PC-3 (cell line): ENCODE measurements around the gene GCHFR. TPM values are rescaled to one million over a fixed set of nuclear protein-coding genes. Genes with fewer than 3 reads are reported as not detected.
A peak's percentile ranks its signal among the peaks of the same experiment; 100 is the strongest.

ENCODE experiments used
- ATAC-seq: fragments of 200-7000 bp; cut with Tn5 transposase; 2 replicates; pipeline ENCODE4 v1.9.1; 2020; ENCODE audit warnings: mild to moderate bottlenecking, moderate library complexity
- BruUV-seq: library from RNA; stranded (reverse); fragments of 400-500 nt; replicated peaks from 2 replicates; lab custom pipeline; 2021; lab: Mats Ljungman, UMichigan
- CTCF ChIA-PET: fragments of 300-600 bp; sonication (Branson Sonifier 250); formaldehyde crosslinking; loops from one replicate; lab custom pipeline; 2022; ENCODE audit warnings: antibody characterized with exemption; lab: Charles Lee
- POLR2A ChIA-PET: fragments of 300-600 bp; sonication (Branson Sonifier 250); formaldehyde crosslinking; loops from one replicate; lab custom pipeline; 2022; ENCODE audit warnings: antibody characterized with exemption; ENCODE audit not compliant: unreplicated experiment; lab: Charles Lee
- DNase-seq: peaks from one replicate; pipeline ENCODE4 v3.0.0-alpha.2; 2015
- H2AFZ ChIP-seq: fragments of 300-600 bp; sonication (generic); 2 replicates; pipeline ENCODE4 v1.6.0; 2016; ENCODE audit warnings: antibody characterized with exemption, low read length
- H3F3A ChIP-seq: fragments of 300-600 bp; sonication (generic); one replicate; pipeline ENCODE4 v1.6.0; 2017; ENCODE audit warnings: antibody characterized with exemption, low read length, control low read depth, mild to moderate bottlenecking; ENCODE audit not compliant: unreplicated experiment
- H3K27ac ChIP-seq: fragments of 300-600 bp; sonication (generic); 2 replicates; pipeline ENCODE4 v1.5.1; 2016; ENCODE audit warnings: mild to moderate bottlenecking, low read length
- H3K27me3 ChIP-seq: fragments of 300-600 bp; sonication (generic); 2 replicates; pipeline ENCODE4 v1.6.1; 2016; ENCODE audit warnings: low read length, mixed read lengths
- H3K36me3 ChIP-seq: fragments of 300-600 bp; sonication (generic); 2 replicates; pipeline ENCODE4 v1.6.1; 2016; ENCODE audit warnings: low read depth, mixed run types, low read length, mixed read lengths
- H3K4me1 ChIP-seq: fragments of 300-600 bp; sonication (generic); 2 replicates; pipeline ENCODE4 v1.5.1; 2016; ENCODE audit warnings: low read length; ENCODE audit not compliant: insufficient read depth
- H3K4me2 ChIP-seq: fragments of 300-600 bp; sonication (generic); 2 replicates; pipeline ENCODE4 v1.6.0; 2016; ENCODE audit warnings: low read length
- H3K4me3 ChIP-seq: fragments of 300-600 bp; sonication (generic); 2 replicates; pipeline ENCODE4 v1.5.1; 2016; ENCODE audit warnings: mild to moderate bottlenecking, low read length, mixed read lengths
- H3K79me2 ChIP-seq: fragments of 300-600 bp; sonication (generic); 2 replicates; pipeline ENCODE4 v1.6.1; 2017; ENCODE audit warnings: low read length, mixed read lengths
- H3K9ac ChIP-seq: fragments of 300-600 bp; sonication (generic); 2 replicates; pipeline ENCODE4 v1.6.0; 2016; ENCODE audit warnings: mild to moderate bottlenecking, low read length
- H3K9me2 ChIP-seq: fragments of 300-600 bp; sonication (generic); replicated peaks from 2 replicates; pipeline ENCODE4 v1.6.1; 2016; ENCODE audit warnings: mixed run types, low read length, mixed read lengths
- H3K9me3 ChIP-seq: fragments of 300-600 bp; sonication (generic); 2 replicates; pipeline ENCODE4 v1.6.1; 2016; ENCODE audit warnings: low read length, mixed read lengths
- H4K20me1 ChIP-seq: fragments of 300-600 bp; sonication (generic); 2 replicates; pipeline ENCODE4 v1.6.1; 2016; ENCODE audit warnings: low read length, mixed read lengths
- CTCF ChIP-seq: fragments of 300-600 bp; sonication (generic); conservative IDR thresholded peaks from 2 replicates; pipeline ENCODE4 v1.5.1; 2017; ENCODE audit warnings: antibody characterized with exemption, low read depth, mild to moderate bottlenecking, low read length
- EZH2 ChIP-seq: fragments of 300-600 bp; sonication (generic); IDR thresholded peaks from one replicate; pipeline ENCODE4 v1.6.1; 2017; ENCODE audit warnings: antibody characterized with exemption, mild to moderate bottlenecking, low read length; ENCODE audit not compliant: unreplicated experiment
- EZH2phosphoT487 ChIP-seq: fragments of 300-600 bp; sonication (generic); IDR thresholded peaks from 2 replicates; pipeline ENCODE4 v1.6.1; 2018; ENCODE audit warnings: mild to moderate bottlenecking, antibody characterized with exemption, low read length, borderline replicate concordance
- intact Hi-C: fragments of 100-400 bp; cut with micrococcal nuclease; formaldehyde crosslinking; loops from 2 replicates; pipeline ENCODE4 v1.9.0; 2023
- total RNA-seq: library from RNA; depleted of rRNA; stranded (reverse); fragments of >200 nt; gene quantifications from 2 replicates; pipeline ENCODE4 v1.2.3, GENCODE V29; 2014

GCHFR gene
- total RNA-seq, 1 experiment from 2014 or later = 58.9 TPM

GRCh38 chr15:40808861-40809450, 45.1 kb downstream of the GCHFR start:
- Histone ChIP-seq H3K4me1 (peaks cover 13% of the 10 kb centered on the region), H4K20me1 (no peaks in the 10 kb centered on the region), H3K27ac (no peak overlapping the region), H3K4me3 (peak overlapping the region; percentile 98), H3K9ac (no peak overlapping the region), H3F3A (no peaks in the 10 kb centered on the region), H3K36me3 (peaks cover 5% of the 10 kb centered on the region; the same call in 1 of the 2 replicates), H3K4me2 (peak overlapping the region; percentile 97), H3K79me2 (peaks cover 27% of the 10 kb centered on the region), H3K9me2 (no peaks in the 10 kb centered on the region), H3K9me3 (no peaks in the 10 kb centered on the region), H3K27me3 (no peaks in the 10 kb centered on the region), H2AFZ (no peak overlapping the region)
- CTCF ChIA-PET = no interaction called here
- no TSS peak for BruUV-seq
- DNase-seq = no peak
- POLR2A ChIA-PET = no interaction called here
- no peak for ATAC-seq
- intact Hi-C loops = no loop called here
- TF ChIP-seq EZH2phosphoT487 (no peak), EZH2 (no peak), CTCF (no peak)

GRCh38 chr15:40812721-40813425, 49.0 kb downstream of the GCHFR start:
- intact Hi-C loops = no loop called here
- DNase-seq (no peak), ATAC-seq (no peak)
- H3K4me2 ChIP-seq = no peak overlapping the region
- no peak overlapping the region for H3K27ac ChIP-seq
- no TSS peak for BruUV-seq
- H3K9ac ChIP-seq = no peak overlapping the region
- H3K9me3 ChIP-seq = no peaks in the 10 kb centered on the region
- no peak overlapping the region for H2AFZ ChIP-seq
- H3K27me3 ChIP-seq = no peaks in the 10 kb centered on the region
- CTCF ChIA-PET = no interaction called here
- no peaks in the 10 kb centered on the region for H3F3A ChIP-seq
- peaks cover 5% of the 10 kb centered on the region; the same call in 1 of the 2 replicates for H3K36me3 ChIP-seq
- H3K9me2 ChIP-seq = no peaks in the 10 kb centered on the region
- POLR2A ChIA-PET = no interaction called here
- TF ChIP-seq EZH2 (no peak), CTCF (no peak), EZH2phosphoT487 (no peak)
- peaks cover 7% of the 10 kb centered on the region for H3K4me1 ChIP-seq
- H3K4me3 ChIP-seq = no peak overlapping the region
- peaks cover 11% of the 10 kb centered on the region for H3K79me2 ChIP-seq
- H4K20me1 ChIP-seq = no peaks in the 10 kb centered on the region
